Measurements from ENCODE around the gene DCTN5.
"Not testable (repeated sequence)": the region's sequence is repeated elsewhere in the genome, so short reads cannot be mapped to it uniquely, and the experiment has no call there.

DCTN5 gene

GRCh38 chr16:23640931-23641765 is at the start of gene DCTN5, which contains the start of gene PALB2:
TSS of gene DCTN5 (plus strand) at chr16:23641466. CDS start at chr16:23641543, 77 bp downstream.
TSS of gene PALB2 (minus strand) at chr16:23641310. CDS start at chr16:23641157, 153 bp downstream.
- in situ Hi-C loops (cut with MboI; ENCODE audit: low sequenced_read_pairs), result loop anchor here (5.0 kb wide), 1 partner anchor 44 kb away; the partner anchor contains the start of gene NDUFAB1
- H3K4me3 ChIP-seq, result peak within 1 kb of the TSS; percentile 73
- peak; percentile 92 to 95 for DNase-seq (ENCODE audit: low spot score in 2 of 2)
- H3K27me3 ChIP-seq (ENCODE audit: low read depth), result no peaks in the 10 kb centered on the region
- H3K4me1 ChIP-seq, result 0 out of 2 replicates have a peak, but pooled peaks cover 3% of the 10 kb centered on the region
- no peaks in the 10 kb centered on the region for H3K9me3 ChIP-seq
- H3K36me3 ChIP-seq (replicated peaks), result peaks cover 42% of the 10 kb centered on the region

GRCh38 chr16:23594186-23594585 is 47.1 kb upstream of the DCTN5 start:
- Histone ChIP-seq H3K36me3 (replicated peaks) (peaks cover 53% of the 10 kb centered on the region), H3K27me3 (ENCODE audit: low read depth) (no peaks in the 10 kb centered on the region), H3K4me3 (no peak overlapping the region), H3K9me3 (no peaks in the 10 kb centered on the region), H3K4me1 (peaks cover 15% of the 10 kb centered on the region)
- no peak for DNase-seq (ENCODE audit: low spot score in 2 of 2)
- in situ Hi-C loops (cut with MboI; ENCODE audit: low sequenced_read_pairs), result no loop called here

DNA sequence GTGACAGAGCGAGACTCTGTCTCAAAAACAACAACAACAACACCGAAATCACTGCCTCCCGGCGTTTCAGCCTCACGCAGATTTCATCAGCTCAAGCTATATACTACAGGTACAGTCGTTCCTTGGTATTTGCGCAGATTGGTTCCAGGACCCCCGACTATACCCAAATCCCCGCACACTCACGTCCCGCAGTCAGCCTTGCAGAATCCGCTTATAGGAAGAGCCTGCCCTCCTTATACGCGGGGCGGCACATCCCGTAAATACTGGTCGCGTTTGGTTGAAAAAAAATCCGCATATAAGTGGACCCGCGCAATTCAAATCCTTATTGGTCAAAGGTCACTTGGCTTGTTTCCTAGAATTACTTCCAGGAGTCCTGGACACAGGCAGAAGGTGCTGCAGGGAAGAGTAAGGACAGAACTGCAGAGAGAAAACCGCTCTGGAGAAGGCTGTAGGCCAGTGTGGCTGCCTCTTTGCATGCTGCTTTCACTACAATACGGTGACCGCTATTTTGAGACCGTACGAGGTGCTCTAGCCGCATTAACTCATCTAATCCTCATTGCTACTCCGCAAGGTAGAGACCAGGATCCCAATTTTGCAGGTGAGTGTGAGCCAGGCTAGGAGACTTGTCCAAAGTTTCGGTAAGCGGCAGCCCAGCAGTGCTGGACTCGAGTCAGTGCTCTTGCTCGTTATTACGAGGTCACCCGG is 45.9 kb upstream of the DCTN5 start:
- in situ Hi-C loops (cut with MboI; ENCODE audit: low sequenced_read_pairs), result loop anchor here (5.0 kb wide), 1 partner anchor 47 kb away; the partner anchor contains the start of genes DCTN5 and PALB2
- Histone ChIP-seq H3K4me1 (peaks cover 20% of the 10 kb centered on the region), H3K4me3 (peak overlapping the region; percentile 96), H3K9me3 (no peaks in the 10 kb centered on the region), H3K36me3 (replicated peaks) (peaks cover 45% of the 10 kb centered on the region), H3K27me3 (ENCODE audit: low read depth) (no peaks in the 10 kb centered on the region)
- DNase-seq (ENCODE audit: low spot score in 2 of 2), result no peak

- Histone ChIP-seq H3K27me3 (ENCODE audit: low read depth) (no peaks in the 10 kb centered on the region), H3K4me3 (peak within 1 kb of the TSS; percentile 96), H3K36me3 (replicated peaks) (peaks cover 37% of the 10 kb centered on the region), H3K9me3 (no peaks in the 10 kb centered on the region), H3K4me1 (peaks cover 28% of the 10 kb centered on the region)
- in situ Hi-C loops (cut with MboI; ENCODE audit: low sequenced_read_pairs), result loop anchor here (5.0 kb wide), 1 partner anchor 46 kb away; the partner anchor contains the start of genes DCTN5 and PALB2
- peak; percentile 75 to 91 for DNase-seq (ENCODE audit: low spot score in 2 of 2)
These were observed 45.1 kb upstream of the DCTN5 start, which contains the start of gene NDUFAB1 for GRCh38 chr16:23595951-23596720. TSS of gene NDUFAB1 (minus strand) at chr16:23596316. CDS start at chr16:23596290, 26 bp downstream.

DNA sequence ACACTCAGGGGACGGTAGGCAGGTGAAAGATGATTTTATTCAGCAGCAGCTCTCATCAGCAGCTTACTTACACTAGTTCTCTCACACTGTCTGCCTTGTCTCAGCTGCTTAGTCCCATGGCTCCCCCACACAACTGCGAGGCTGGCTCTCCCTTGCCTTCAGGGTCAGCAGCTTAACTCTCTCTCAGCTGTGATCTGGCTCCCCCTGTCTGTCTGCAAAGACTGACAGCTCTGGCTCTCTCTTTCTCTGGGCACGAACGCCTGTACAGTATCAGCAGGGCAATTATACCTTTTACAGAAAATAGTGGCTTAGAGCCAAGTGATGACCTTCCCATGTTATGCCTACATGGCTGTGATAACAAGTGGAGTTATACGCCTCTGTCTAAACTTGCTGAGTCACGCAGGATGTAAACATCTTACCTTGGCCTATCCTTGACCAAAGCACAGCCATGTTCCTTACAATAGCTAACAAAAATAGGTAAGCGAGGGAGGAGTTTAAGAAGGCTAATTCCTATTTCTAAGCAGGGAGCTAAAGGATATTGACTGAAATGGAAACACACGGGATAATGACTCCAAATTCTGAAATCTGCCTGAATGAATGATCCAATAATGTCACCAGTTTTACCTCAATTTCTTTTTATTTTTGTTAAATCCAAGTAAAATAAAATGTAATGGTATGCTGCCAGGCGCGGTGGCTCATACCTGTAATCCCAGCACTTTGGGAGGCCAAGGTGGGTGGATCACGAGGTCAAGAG is 44.1 kb upstream of the DCTN5 start:
- Histone ChIP-seq H3K9me3 (no peaks in the 10 kb centered on the region), H3K36me3 (replicated peaks) (peaks cover 30% of the 10 kb centered on the region), H3K4me1 (peaks cover 28% of the 10 kb centered on the region), H3K4me3 (no peak overlapping the region), H3K27me3 (ENCODE audit: low read depth) (no peaks in the 10 kb centered on the region)
- DNase-seq (ENCODE audit: low spot score in 2 of 2), result peak; percentile 71 to 82
- in situ Hi-C loops (cut with MboI; ENCODE audit: low sequenced_read_pairs), result loop anchor here (5.0 kb wide), 1 partner anchor 45 kb away; the partner anchor contains the start of genes DCTN5 and PALB2

DNA sequence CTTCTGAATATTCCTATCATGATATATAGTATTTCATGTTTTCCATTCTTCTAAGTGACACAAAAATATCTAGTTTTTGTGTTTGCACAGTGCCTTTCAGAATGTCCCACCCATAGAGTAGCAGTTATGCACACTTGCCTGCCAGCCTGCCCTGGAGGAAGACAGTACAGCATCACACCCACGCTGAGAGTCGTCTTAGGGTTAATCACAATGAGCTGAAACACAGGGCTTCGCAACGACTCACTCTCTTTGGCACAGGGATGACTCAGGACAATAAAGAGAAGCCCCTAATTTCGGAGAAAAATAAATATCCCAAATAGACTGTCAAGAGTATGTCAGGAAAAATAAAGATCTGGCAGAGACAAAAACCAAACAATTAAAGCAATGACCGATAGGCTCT is 33.5 kb upstream of the DCTN5 start:
- Histone ChIP-seq H3K4me3 (no peak overlapping the region), H3K4me1 (no peaks in the 10 kb centered on the region), H3K9me3 (no peaks in the 10 kb centered on the region), H3K36me3 (replicated peaks) (peaks cover 40% of the 10 kb centered on the region), H3K27me3 (ENCODE audit: low read depth) (no peaks in the 10 kb centered on the region)
- DNase-seq (ENCODE audit: low spot score in 2 of 2), result no peak
- in situ Hi-C loops (cut with MboI; ENCODE audit: low sequenced_read_pairs), result no loop called here

GRCh38 chr16:23608194-23608593 is 33.1 kb upstream of the DCTN5 start:
- no peak for DNase-seq (ENCODE audit: low spot score in 2 of 2)
- Histone ChIP-seq H3K4me3 (no peak overlapping the region), H3K27me3 (ENCODE audit: low read depth) (no peaks in the 10 kb centered on the region), H3K36me3 (replicated peaks) (peaks cover 38% of the 10 kb centered on the region), H3K9me3 (no peaks in the 10 kb centered on the region), H3K4me1 (no peaks in the 10 kb centered on the region)
- in situ Hi-C loops (cut with MboI; ENCODE audit: low sequenced_read_pairs), result no loop called here

DNA sequence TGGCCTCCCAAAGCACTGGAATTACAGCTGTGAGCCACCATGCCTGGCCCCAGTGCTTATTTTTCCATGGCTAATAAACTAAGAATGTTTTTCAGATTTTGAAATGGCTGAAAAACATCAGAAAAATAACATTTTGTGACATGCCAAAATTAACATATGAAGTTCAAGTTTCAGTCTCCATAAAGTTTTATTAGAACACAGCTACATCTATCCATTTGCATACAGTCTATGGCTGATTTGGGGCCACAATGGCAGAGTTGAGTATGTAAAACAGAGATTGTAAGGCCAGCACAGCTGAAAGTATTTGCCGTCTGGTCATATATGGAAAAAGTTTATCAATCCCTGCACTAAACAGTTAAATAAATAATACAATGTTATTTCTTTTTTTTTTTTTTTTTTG is 31.3 kb upstream of the DCTN5 start:
- Histone ChIP-seq H3K27me3 (ENCODE audit: low read depth) (no peaks in the 10 kb centered on the region), H3K36me3 (replicated peaks) (peaks cover 37% of the 10 kb centered on the region), H3K4me1 (no peaks in the 10 kb centered on the region), H3K9me3 (no peaks in the 10 kb centered on the region), H3K4me3 (no peak overlapping the region)
- DNase-seq (ENCODE audit: low spot score in 2 of 2), result no peak
- in situ Hi-C loops (cut with MboI; ENCODE audit: low sequenced_read_pairs), result no loop called here

DNA sequence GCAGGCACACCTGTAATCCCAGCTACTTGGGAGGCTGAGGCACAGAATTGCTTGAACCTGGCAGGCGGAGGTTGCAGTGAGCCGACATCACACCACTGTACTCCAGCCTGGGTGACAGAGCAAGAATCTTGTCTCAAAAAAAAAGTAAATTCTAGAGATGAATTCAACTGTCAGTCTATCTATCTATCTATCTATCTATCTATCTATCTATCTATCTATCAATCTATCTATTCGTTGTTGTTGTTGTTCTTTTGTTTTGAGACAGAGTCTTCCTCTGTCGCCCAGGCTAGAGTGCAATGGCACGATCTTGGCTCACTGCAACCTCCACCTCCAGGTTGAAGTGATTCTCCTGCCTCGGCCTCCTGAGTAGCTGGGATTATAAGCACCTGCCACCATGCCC is 30.4 kb upstream of the DCTN5 start:
- DNase-seq (ENCODE audit: low spot score in 2 of 2); H3K9me3 ChIP-seq; H3K27me3 ChIP-seq (ENCODE audit: low read depth); H3K4me3 ChIP-seq; in situ Hi-C loops (cut with MboI; ENCODE audit: low sequenced_read_pairs); H3K4me1 ChIP-seq: not testable (repeated sequence)
- peaks cover 28% of the 10 kb centered on the region for H3K36me3 ChIP-seq (replicated peaks)

GRCh38 chr16:23611936-23612335 is 29.3 kb upstream of the DCTN5 start:
- in situ Hi-C loops (cut with MboI; ENCODE audit: low sequenced_read_pairs), result no loop called here
- Histone ChIP-seq H3K4me3 (no peak overlapping the region), H3K27me3 (ENCODE audit: low read depth) (no peaks in the 10 kb centered on the region), H3K36me3 (replicated peaks) (peaks cover 31% of the 10 kb centered on the region), H3K4me1 (no peaks in the 10 kb centered on the region), H3K9me3 (no peaks in the 10 kb centered on the region)
- no peak for DNase-seq (ENCODE audit: low spot score in 2 of 2)

- no peak for DNase-seq (ENCODE audit: low spot score in 2 of 2)
- Histone ChIP-seq H3K9me3 (no peaks in the 10 kb centered on the region), H3K27me3 (ENCODE audit: low read depth) (no peaks in the 10 kb centered on the region), H3K4me1 (no peaks in the 10 kb centered on the region), H3K4me3 (no peak overlapping the region), H3K36me3 (replicated peaks) (peaks cover 49% of the 10 kb centered on the region)
- in situ Hi-C loops (cut with MboI; ENCODE audit: low sequenced_read_pairs), result no loop called here
These were observed 25.5 kb upstream of the DCTN5 start for GRCh38 chr16:23615805-23616204.

DNA sequence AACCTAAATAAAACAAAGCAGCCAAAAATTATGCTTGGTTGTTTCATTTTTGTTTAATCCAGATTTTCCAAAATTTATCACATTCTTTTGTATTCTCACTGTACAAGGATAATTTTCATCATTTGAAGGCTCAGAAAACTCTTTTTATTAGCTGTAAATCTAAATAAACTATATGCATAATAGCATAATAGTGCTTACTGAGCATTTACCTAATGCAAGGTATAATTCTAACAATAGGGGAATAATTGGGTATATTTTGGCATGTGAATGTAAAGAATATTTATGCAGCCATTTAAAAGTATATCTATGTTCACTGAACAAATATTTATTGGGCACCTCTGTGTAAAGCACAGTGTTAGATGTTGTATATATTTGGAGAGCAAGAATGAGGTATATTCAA is 17.2 kb upstream of the DCTN5 start:
- H3K4me3 ChIP-seq, result no peak overlapping the region
- H3K9me3 ChIP-seq, result no peaks in the 10 kb centered on the region
- H3K4me1 ChIP-seq, result no peaks in the 10 kb centered on the region
- no peaks in the 10 kb centered on the region for H3K27me3 ChIP-seq (ENCODE audit: low read depth)
- peaks cover 75% of the 10 kb centered on the region for H3K36me3 ChIP-seq (replicated peaks)
- in situ Hi-C loops (cut with MboI; ENCODE audit: low sequenced_read_pairs), result no loop called here
- DNase-seq (ENCODE audit: low spot score in 2 of 2), result no peak

DNA sequence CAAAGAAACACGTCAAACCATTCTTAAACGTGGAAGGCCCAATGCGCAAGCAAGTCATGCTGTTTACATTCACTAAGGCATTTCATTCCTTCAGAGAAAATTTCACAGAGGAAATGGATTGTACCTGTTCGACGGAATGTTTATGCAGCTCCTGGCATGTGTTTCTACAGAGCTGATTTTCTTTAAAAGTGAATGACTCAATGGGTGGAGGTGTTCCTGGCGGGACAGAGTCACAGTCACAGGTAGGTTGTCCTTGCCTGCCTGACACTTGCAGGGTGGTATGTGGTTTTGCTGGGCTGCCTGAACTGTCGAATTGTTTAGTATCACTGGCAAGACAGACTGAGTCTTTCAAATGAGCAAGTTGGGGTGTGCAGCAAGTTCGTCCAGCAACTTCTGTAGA is 11.8 kb upstream of the DCTN5 start:
- Histone ChIP-seq H3K36me3 (replicated peaks) (peaks cover 62% of the 10 kb centered on the region), H3K4me1 (no peaks in the 10 kb centered on the region)

More for the DNA sequence above, 11.8 kb upstream of the DCTN5 start:
- no peaks in the 10 kb centered on the region for H3K9me3 ChIP-seq
- DNase-seq (ENCODE audit: low spot score in 2 of 2), result no peak
- no peak overlapping the region for H3K4me3 ChIP-seq
- in situ Hi-C loops (cut with MboI; ENCODE audit: low sequenced_read_pairs), result no loop called here
- no peaks in the 10 kb centered on the region for H3K27me3 ChIP-seq (ENCODE audit: low read depth)

All from HAP-1 (cell line).